GM19023 (cell line): Measurements from ENCODE around the gene PADI2.

Experiments
- ATAC-seq: cut with Tn5 transposase; IDR thresholded peaks from one replicate; pipeline ENCODE4 v1.9.1; 2021; ENCODE audit warnings: mild to moderate bottlenecking, moderate library complexity; ENCODE audit not compliant: unreplicated experiment

The PADI2 gene

GRCh38 chr1:17059391-17060305 lies 59.6 kb downstream of the PADI2 start:
- no peak for ATAC-seq

- no peak for ATAC-seq
Observed at GRCh38 chr1:17056551-17056950, 62.7 kb downstream of the PADI2 start.

DNA sequence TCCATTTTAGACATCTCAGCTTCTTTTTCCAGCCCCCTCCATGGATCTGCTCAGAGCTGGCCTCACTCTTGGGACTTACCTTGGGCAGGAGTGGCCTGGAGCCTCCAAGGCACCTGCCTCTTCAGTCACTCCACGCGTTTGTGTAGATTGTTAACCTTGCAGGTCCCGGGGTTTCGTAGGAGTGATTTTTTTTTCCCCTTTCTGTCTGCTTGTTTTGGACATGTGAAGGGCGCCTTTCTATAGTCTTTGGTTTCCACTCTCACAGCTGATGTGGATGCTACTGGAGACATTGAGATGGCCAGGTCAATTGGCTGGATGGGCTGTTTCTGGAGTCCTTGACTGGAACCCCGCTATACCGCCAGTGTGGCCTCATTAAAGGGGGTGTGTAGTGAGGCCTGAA lies 63.5 kb downstream of the PADI2 start:
- no peak for ATAC-seq

GRCh38 chr1:17053685-17054410 lies 65.4 kb downstream of the PADI2 start, which contains the start of gene SDHB:
Gene SDHB (minus strand): TSS chr1:17054032. CDS start chr1:17054019, 13 bp downstream.
- peak; percentile 98 for ATAC-seq

GRCh38 chr1:17053086-17053684 lies 66.1 kb downstream of the PADI2 start:
- ATAC-seq: no peak

DNA sequence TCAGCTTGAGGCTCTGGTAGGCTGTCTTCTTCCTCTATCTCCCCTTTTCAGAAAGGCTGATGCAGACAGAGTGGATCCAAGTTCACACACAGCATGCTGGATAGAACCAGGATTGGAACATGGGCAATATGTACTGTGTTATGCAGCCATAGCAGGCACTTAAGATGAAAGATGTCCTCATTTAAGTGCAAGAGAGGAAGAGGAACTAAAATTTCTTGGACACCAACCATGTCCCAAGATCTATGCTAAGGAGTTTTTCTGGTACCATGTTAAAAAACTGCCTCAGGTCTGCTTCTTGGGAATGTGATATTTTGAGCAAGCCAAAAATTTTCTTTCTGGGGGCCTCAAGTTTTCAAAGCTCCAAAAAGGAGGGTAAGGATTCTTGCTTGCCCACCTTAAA lies 66.6 kb downstream of the PADI2 start:
- no peak for ATAC-seq

DNA sequence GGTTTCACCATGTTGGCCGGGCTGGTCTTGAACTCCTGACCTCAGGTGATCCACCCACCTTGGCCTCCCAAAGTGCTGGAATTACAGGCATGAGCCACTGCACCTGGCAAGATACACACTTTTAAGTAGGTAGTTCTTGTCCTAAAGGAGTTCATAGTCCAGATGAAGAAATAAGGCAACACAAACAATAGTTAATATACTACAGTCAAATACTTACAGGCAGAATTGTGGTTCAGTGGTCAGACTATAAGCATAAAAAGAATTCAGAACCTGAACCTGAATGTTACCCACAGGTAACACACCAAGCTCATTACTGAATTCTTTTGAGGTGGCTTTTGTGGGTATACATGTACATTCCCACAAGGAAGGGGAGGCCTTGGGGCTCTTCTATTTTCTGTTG lies 67.2 kb downstream of the PADI2 start:
- no peak for ATAC-seq

DNA sequence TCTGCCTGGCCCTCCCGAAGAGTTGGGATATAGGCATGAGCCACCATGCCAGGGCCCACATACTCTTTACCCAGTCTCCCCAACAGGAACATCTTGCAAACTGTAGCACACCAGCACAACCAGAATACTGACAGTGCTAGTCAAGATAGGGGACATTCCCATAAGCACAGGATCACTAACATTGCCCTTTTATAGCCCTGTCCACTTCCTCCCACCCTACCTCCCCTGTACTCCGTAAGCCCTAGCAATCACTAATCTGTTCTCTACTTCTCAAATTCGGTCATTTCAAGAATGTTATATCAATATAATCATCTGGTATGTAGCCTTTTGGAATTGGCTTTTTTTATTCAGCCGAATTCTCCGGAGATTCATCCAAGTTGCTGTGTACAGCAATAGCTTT lies 71.3 kb downstream of the PADI2 start:
- ATAC-seq: no peak

GRCh38 chr1:17046334-17046657 lies 73.0 kb downstream of the PADI2 start:
- no peak for ATAC-seq

DNA sequence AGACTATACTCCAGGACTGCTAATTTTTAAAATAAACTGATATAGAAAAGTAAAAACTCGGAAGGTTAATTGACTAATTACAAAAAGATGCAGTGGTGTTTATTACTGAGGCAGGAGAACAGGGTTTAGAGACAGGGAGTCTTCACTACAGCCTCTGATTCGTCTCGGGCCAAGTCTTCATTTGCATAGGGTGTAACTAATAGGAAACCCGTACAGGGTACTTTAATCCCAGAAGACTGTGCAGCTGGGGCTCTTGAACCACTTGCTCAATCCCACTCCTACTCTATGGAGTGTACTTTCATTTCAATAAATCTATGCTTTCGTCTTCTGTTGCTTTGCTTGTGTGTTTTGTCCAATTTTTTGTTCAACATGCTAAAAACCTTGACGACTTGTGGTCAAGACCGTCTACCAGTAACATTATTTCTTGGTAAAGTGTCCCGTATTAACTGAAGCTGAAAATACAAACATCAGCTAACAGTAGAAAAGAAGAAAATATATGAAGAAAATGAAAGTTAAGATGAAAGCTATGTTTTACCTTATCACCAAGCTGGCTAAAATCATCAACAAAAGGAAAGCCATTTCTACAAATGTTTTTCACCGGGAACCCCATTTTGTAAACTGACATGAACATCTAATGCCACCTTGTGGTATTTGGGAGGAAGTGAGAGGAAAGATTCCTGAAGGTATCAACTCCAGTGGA lies 73.5 kb downstream of the PADI2 start:
- no peak for ATAC-seq

DNA sequence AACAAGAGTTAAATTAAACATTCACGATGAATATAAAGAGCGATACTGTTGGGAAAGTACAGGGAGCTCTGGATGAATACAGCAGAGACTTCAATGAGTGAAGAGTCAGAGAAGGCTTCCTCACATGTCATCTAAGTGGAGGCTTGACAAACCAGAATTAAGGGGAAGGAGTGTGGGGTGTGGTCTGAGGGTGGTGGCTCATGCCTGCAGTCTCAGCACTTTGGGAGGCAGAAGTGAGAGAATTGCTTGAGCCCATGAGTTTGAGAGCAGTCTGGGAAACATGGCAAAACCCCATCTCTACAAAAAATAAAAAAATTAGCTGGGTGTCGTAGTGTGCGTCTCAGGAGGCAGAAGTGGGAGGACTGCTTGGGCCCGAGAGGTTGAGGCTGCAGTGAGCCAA lies 74.1 kb downstream of the PADI2 start:
- ATAC-seq: no peak

GRCh38 chr1:17043676-17044075 lies 75.6 kb downstream of the PADI2 start:
- no peak for ATAC-seq

- no peak for ATAC-seq
Observed at GRCh38 chr1:17040135-17040534, 79.1 kb downstream of the PADI2 start.

DNA sequence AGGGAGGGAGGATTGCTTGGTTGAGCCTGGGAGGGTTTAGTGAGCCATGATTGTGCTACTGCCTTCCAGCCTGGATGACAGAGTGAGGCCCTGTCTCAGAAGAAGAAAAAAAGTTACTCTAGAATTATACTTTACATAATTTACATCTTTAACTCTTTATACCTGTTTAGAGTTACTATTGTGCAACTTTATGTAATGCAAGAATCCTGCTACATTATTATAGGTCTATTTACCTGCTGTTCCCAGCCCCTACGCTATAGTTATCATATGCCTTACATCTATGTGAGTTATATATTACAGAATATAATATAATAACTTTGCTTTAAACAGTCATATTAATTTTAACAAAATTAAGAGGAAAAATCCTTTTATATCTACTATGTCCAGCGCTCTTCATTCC lies 79.7 kb downstream of the PADI2 start:
- no peak for ATAC-seq

DNA sequence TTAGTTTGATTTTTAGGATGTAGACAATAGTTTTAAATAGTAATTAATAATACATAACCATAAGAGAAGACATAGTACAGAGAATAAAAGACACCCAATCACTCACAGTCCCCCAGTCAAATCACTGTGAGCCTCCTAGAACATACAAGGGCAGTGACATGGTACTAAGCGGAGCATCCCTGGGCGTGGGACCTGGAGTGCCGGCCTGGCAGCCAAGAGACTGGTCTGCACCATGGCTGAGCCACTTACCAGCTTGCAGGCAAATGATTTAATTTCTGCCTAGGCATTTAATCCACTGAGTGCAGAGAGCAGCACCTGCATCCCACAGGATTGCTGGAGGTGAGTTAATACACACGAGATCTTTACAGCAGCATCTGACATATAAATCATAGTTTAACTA lies 85.8 kb downstream of the PADI2 start:
- ATAC-seq: no peak

DNA sequence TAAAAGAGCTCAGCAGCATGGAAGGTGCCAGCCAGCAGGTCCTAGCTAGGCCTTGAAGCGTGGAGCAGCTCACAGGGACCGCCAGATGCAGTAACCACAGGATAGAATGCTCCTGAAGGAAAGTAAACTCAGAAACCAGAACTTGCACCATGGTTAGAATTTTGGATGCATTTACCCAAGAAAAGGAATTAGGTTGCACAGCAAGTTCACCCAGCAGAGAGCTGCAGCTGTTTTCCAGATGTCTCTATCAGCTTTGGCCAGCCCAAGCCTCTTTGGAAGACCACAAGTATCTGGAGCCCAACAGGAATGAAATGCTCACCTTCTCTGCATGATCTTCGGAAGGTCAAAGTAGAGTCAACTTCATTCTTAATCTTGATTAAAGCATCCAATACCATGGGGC lies 86.5 kb downstream of the PADI2 start:
- no peak for ATAC-seq

GRCh38 chr1:17031436-17031835 lies 87.8 kb downstream of the PADI2 start:
- no peak for ATAC-seq

DNA sequence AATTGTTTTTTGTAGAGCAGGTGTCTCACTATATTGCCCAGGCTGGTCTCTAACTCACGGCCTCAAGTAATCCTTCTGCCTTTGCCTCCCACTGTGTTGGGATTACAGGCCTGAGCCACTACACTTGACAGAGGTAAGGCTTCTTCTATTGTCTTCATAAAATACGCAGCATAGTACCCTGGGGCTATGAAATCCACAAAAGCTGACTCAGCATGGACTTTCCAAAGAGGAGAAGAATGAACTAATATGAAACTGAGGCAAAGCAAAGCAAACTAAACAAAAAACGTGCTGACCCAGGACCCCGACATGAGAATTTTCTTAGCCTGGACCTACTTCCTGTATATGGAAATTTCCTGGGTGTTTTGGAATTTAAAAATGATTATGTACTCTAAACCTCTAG lies 89.0 kb downstream of the PADI2 start:
- ATAC-seq: no peak

DNA sequence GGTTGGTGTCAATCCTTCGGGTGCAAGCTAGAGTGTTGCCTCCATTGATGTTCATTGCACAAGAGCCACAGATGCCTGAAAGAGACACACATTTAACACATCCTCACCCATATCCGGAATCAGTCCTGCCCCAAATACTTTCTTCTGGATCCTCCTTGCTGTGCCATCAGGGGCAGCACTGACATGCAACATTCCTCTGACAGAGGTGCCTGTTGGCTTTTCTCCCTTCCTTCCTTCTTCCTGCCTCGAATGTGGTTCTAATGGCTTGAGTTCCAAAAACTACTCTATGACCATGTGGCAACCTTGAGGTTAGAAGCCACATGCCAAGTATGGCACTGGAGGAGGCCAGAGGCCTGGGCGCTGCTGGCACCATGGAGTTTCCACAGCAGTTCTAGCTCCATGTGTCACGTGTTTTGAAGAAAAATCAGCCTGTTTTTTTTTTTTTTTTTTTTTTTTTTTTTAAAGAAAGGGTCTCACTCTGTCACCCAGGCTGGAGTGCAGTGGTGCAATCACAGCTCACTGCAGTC lies 90.5 kb downstream of the PADI2 start:
- no peak for ATAC-seq

GRCh38 chr1:17027900-17028299 lies 91.4 kb downstream of the PADI2 start:
- ATAC-seq: no peak

DNA sequence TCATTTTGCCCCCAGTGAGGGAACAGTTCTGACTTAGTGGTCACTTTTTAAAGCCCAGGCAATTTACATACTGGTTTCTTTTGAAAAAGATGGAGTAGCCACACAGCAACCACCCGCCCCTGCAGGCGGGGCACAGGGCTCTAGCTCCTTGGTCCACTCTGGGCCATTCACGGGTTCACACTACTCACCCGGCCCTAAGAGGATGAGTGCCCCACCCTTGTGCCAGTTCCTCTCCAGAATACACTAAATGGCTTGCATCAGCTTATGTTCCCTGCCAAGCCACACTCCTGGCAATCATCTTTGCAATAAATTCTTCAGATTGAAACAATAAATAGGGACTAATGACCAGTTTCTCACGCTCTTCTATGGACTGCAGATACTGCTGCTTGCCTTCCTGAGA lies 91.8 kb downstream of the PADI2 start:
- ATAC-seq: no peak
